ENCODE measurements around the gene FREM3.
"Not testable (repeated sequence)": the region's sequence is repeated elsewhere in the genome, so short reads cannot be mapped to it uniquely, and the experiment has no call there.

FREM3 gene

GRCh38 chr4:143712155-143712550, 11.7 kb upstream of the FREM3 start:
- TF ChIP-seq POLR2AphosphoS5 (IDR thresholded peaks at IDR 0.05; ENCODE audit: low read depth, low read length) (no peak), POLR2A (IDR thresholded peaks at IDR 0.05; ENCODE audit: low read depth, low read length) (no peak), TAF1 (IDR thresholded peaks at IDR 0.05; ENCODE audit: borderline replicate concordance, low read depth, low read length) (no peak)
- no peak for FAIRE-seq
- DNase-seq (ENCODE audit: insufficient read length), result no peak

GRCh38 chr4:143711543-143712154, 11.2 kb upstream of the FREM3 start:
- no peak for DNase-seq (ENCODE audit: insufficient read length)
- TF ChIP-seq TAF1 (IDR thresholded peaks at IDR 0.05; ENCODE audit: borderline replicate concordance, low read depth, low read length), result no peak
- TF ChIP-seq POLR2AphosphoS5 (IDR thresholded peaks at IDR 0.05; ENCODE audit: low read depth, low read length), result no peak
- no peak for TF ChIP-seq POLR2A (IDR thresholded peaks at IDR 0.05; ENCODE audit: low read depth, low read length)

GRCh38 chr4:143701365-143701764, 890 bp upstream of the FREM3 start:
- FAIRE-seq, result no peak
- no peak for DNase-seq (ENCODE audit: insufficient read length)
- TF ChIP-seq POLR2A (IDR thresholded peaks at IDR 0.05; ENCODE audit: low read depth, low read length), result no peak
- TF ChIP-seq TAF1 (IDR thresholded peaks at IDR 0.05; ENCODE audit: borderline replicate concordance, low read depth, low read length), result no peak
- TF ChIP-seq POLR2AphosphoS5 (IDR thresholded peaks at IDR 0.05; ENCODE audit: low read depth, low read length), result no peak

More at GRCh38 chr4:143711543-143712154, 11.2 kb upstream of the FREM3 start:
- no peak for FAIRE-seq

- no peak for TF ChIP-seq POLR2A (IDR thresholded peaks at IDR 0.05; ENCODE audit: low read depth, low read length)
- TF ChIP-seq TAF1 (IDR thresholded peaks at IDR 0.05; ENCODE audit: borderline replicate concordance, low read depth, low read length), result no peak
- no peak for TF ChIP-seq POLR2AphosphoS5 (IDR thresholded peaks at IDR 0.05; ENCODE audit: low read depth, low read length)
- DNase-seq (ENCODE audit: insufficient read length) (no peak), FAIRE-seq (no peak)
These were observed 444 bp downstream of the FREM3 start for GRCh38 chr4:143700046-143700415.

DNA sequence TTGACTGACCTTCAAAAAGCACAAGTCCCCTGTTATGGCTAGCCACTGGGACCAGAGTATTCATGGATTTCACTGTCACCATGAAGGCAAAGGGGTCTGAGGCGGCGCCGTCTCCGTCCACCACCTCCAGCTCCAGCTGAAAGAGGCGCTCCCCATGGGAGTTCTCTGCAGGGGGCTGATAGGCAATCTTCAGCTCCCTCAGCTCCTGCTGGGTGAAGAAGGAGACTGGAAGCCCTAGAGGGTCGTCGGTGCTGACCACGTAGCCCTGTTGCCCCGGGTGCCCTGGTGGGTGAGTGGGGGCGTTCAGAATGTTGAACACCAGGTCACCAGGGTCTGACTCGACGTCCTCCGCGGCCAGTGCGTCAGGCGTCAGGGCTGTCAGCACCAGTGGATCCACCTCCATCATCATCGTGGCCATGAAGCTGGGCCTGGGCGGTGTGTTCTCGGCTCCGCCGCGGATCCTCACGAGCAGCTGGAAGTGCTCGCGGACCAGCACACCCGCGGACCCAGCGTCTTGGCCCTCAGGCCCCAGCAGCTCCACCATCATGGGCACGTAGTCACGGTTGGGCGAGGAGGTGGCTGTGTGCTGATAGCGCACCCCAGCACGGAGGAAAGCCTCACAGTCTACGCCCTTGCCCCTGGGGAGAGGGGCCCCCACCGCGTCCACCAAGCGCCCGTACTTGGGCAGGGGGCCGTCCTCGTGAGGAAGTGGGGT, 987 bp downstream of the FREM3 start:
- DNase-seq (ENCODE audit: insufficient read length), result no peak
- TF ChIP-seq TAF1 (IDR thresholded peaks at IDR 0.05; ENCODE audit: borderline replicate concordance, low read depth, low read length), result no peak
- no peak for TF ChIP-seq POLR2A (IDR thresholded peaks at IDR 0.05; ENCODE audit: low read depth, low read length)
- TF ChIP-seq POLR2AphosphoS5 (IDR thresholded peaks at IDR 0.05; ENCODE audit: low read depth, low read length), result no peak
- no peak for FAIRE-seq

DNA sequence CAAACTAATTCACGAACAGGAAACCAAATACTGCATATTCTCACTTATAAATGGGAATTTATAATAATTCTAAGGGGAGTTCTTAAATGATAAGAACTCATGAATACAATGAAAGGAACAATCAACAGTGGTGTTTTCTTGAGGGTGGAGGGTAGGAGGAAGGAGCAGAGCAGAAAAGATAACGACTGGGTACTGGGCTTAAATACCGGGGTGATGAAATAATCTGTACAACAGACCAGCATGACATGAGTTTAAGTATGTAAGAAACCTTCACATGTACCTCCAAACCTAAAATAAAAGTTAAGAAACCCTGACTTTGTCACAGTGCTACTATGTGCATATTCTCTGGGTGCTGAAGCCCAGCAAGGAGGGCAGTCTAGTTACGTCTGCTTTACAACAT, 6.6 kb downstream of the FREM3 start:
- DNase-seq (ENCODE audit: insufficient read length), result no peak
- no peak for TF ChIP-seq POLR2AphosphoS5 (IDR thresholded peaks at IDR 0.05; ENCODE audit: low read depth, low read length)
- no peak for TF ChIP-seq POLR2A (IDR thresholded peaks at IDR 0.05; ENCODE audit: low read depth, low read length)
- TF ChIP-seq TAF1 (IDR thresholded peaks at IDR 0.05; ENCODE audit: borderline replicate concordance, low read depth, low read length), result no peak
- FAIRE-seq, result no peak

GRCh38 chr4:143692241-143692640, 8.2 kb downstream of the FREM3 start:
- no peak for TF ChIP-seq POLR2AphosphoS5 (IDR thresholded peaks at IDR 0.05; ENCODE audit: low read depth, low read length)
- no peak for TF ChIP-seq TAF1 (IDR thresholded peaks at IDR 0.05; ENCODE audit: borderline replicate concordance, low read depth, low read length)
- TF ChIP-seq POLR2A (IDR thresholded peaks at IDR 0.05; ENCODE audit: low read depth, low read length), result no peak
- no peak for DNase-seq (ENCODE audit: insufficient read length)
- no peak for FAIRE-seq

GRCh38 chr4:143679434-143679833, 21.0 kb downstream of the FREM3 start:
- FAIRE-seq (no peak), DNase-seq (ENCODE audit: insufficient read length) (no peak)
- TF ChIP-seq TAF1 (IDR thresholded peaks at IDR 0.05; ENCODE audit: borderline replicate concordance, low read depth, low read length), result no peak
- no peak for TF ChIP-seq POLR2A (IDR thresholded peaks at IDR 0.05; ENCODE audit: low read depth, low read length)
- TF ChIP-seq POLR2AphosphoS5 (IDR thresholded peaks at IDR 0.05; ENCODE audit: low read depth, low read length), result no peak

GRCh38 chr4:143673629-143674028, 26.8 kb downstream of the FREM3 start:
- not testable (repeated sequence) for DNase-seq (ENCODE audit: insufficient read length); FAIRE-seq

DNA sequence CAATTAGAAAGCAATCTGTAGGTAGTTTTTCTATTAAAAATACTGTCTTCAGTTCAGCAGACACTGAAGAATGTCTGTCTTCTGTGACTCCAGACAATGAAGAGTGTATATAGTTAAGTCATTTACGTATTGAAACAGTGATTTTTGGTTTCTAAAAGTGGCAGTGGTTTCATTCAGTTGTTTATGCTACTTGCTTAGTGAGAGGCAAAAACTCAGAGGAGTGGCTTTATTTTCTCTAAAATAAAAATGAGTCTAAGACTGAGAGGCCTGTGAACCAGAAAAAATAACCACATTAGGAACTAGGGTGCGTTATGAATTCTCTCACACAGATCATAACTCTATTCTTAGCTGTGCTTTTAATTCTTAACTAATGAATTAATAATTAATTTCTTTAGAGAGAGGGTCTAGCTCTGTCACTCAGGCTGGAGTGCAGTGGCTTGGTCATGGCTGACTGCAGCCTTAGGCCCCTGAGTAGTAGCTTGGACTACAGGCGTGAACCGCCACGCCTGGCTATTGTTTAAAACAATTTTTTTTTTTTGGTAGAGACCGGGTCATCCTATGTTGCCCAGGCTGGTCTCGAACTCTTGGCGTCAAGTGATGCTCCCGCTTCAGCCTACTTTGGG, 31.4 kb downstream of the FREM3 start:
- TF ChIP-seq POLR2AphosphoS5 (IDR thresholded peaks at IDR 0.05; ENCODE audit: low read depth, low read length) (no peak), TAF1 (IDR thresholded peaks at IDR 0.05; ENCODE audit: borderline replicate concordance, low read depth, low read length) (no peak), POLR2A (IDR thresholded peaks at IDR 0.05; ENCODE audit: low read depth, low read length) (no peak)
- FAIRE-seq, result no peak
- DNase-seq (ENCODE audit: insufficient read length), result no peak

- TF ChIP-seq TAF1 (IDR thresholded peaks at IDR 0.05; ENCODE audit: borderline replicate concordance, low read depth, low read length), result no peak
- TF ChIP-seq POLR2AphosphoS5 (IDR thresholded peaks at IDR 0.05; ENCODE audit: low read depth, low read length), result no peak
- TF ChIP-seq POLR2A (IDR thresholded peaks at IDR 0.05; ENCODE audit: low read depth, low read length), result no peak
- no peak for DNase-seq (ENCODE audit: insufficient read length)
- no peak for FAIRE-seq
These were observed 33.0 kb downstream of the FREM3 start for GRCh38 chr4:143667461-143667860.

GRCh38 chr4:143658336-143658735, 42.1 kb downstream of the FREM3 start:
- DNase-seq (ENCODE audit: insufficient read length) (no peak), FAIRE-seq (no peak)
- TF ChIP-seq TAF1 (IDR thresholded peaks at IDR 0.05; ENCODE audit: borderline replicate concordance, low read depth, low read length) (no peak), POLR2AphosphoS5 (IDR thresholded peaks at IDR 0.05; ENCODE audit: low read depth, low read length) (no peak), POLR2A (IDR thresholded peaks at IDR 0.05; ENCODE audit: low read depth, low read length) (no peak)

All from GM12892 (cell line).